ENCODE measurements around the gene LSM2.

LSM2 gene

GRCh38 chr6:31776989-31777666 is 29.6 kb downstream of the LSM2 start, which contains the start of gene VWA7:
Gene VWA7, minus strand, starts transcription at chr6:31777328. Its CDS starts 549 bp downstream, at chr6:31776779.
- TF ChIP-seq CTCF (IDR thresholded peaks at IDR 0.05; ENCODE audit: low read depth, low read length, missing control alignments) = peak; percentile 8
- DNase-seq (ENCODE audit: low read depth) = peak; percentile 75
- H3K4me3 ChIP-seq (ENCODE audit: low read depth, low read length) = no peak within 1 kb of the TSS

GRCh38 chr6:31776485-31776988 is 30.2 kb downstream of the LSM2 start:
- no peak for DNase-seq (ENCODE audit: low read depth)
- H3K4me3 ChIP-seq (ENCODE audit: low read depth, low read length) = no peak overlapping the region
- no peak for TF ChIP-seq CTCF (IDR thresholded peaks at IDR 0.05; ENCODE audit: low read depth, low read length, missing control alignments)

GRCh38 chr6:31775633-31776484 is 30.9 kb downstream of the LSM2 start:
- no peak for TF ChIP-seq CTCF (IDR thresholded peaks at IDR 0.05; ENCODE audit: low read depth, low read length, missing control alignments)
- DNase-seq (ENCODE audit: low read depth) = no peak
- no peak overlapping the region for H3K4me3 ChIP-seq (ENCODE audit: low read depth, low read length)

- no peak overlapping the region for H3K4me3 ChIP-seq (ENCODE audit: low read depth, low read length)
- TF ChIP-seq CTCF (IDR thresholded peaks at IDR 0.05; ENCODE audit: low read depth, low read length, missing control alignments) = no peak
- no peak for DNase-seq (ENCODE audit: low read depth)
Measured at GRCh38 chr6:31775184-31775583, 31.6 kb downstream of the LSM2 start.

GRCh38 chr6:31771992-31772358 is 34.8 kb downstream of the LSM2 start:
- no peak for TF ChIP-seq CTCF (IDR thresholded peaks at IDR 0.05; ENCODE audit: low read depth, low read length, missing control alignments)
- no peak for DNase-seq (ENCODE audit: low read depth)
- H3K4me3 ChIP-seq (ENCODE audit: low read depth, low read length) = no peak overlapping the region

- DNase-seq (ENCODE audit: low read depth) = no peak
- TF ChIP-seq CTCF (IDR thresholded peaks at IDR 0.05; ENCODE audit: low read depth, low read length, missing control alignments) = no peak
- H3K4me3 ChIP-seq (ENCODE audit: low read depth, low read length) = no peak overlapping the region
Measured at GRCh38 chr6:31770860-31771259, 35.9 kb downstream of the LSM2 start.
